Kidney tubule cell (primary cell): ENCODE data around the gene SNAP25.

Experiments
- DNase-seq: peaks from one replicate; pipeline ENCODE4 v3.0.0-alpha.2; 2018; ENCODE audit warnings: low spot score

SNAP25 gene

GRCh38 chr20:10263385-10264165 is 44.9 kb downstream of the SNAP25 start:
- DNase-seq, result no peak

GRCh38 chr20:10264166-10264558 is 45.5 kb downstream of the SNAP25 start:
- DNase-seq, result no peak

GRCh38 chr20:10268636-10269035 is 50.0 kb downstream of the SNAP25 start:
- DNase-seq, result no peak

- no peak for DNase-seq
Measured at GRCh38 chr20:10270630-10271029, 52.0 kb downstream of the SNAP25 start.

GRCh38 chr20:10271494-10272219 is 53.0 kb downstream of the SNAP25 start:
- DNase-seq, result no peak

- no peak for DNase-seq
Measured at GRCh38 chr20:10276878-10277580, 58.4 kb downstream of the SNAP25 start.

- DNase-seq, result no peak
Measured at GRCh38 chr20:10277616-10278015, 59.0 kb downstream of the SNAP25 start.

GRCh38 chr20:10278412-10278811 is 59.8 kb downstream of the SNAP25 start:
- no peak for DNase-seq

- DNase-seq, result no peak
Measured at GRCh38 chr20:10280018-10280908, 61.6 kb downstream of the SNAP25 start.

- DNase-seq, result no peak
Measured at GRCh38 chr20:10281911-10282310, 63.3 kb downstream of the SNAP25 start.

GRCh38 chr20:10282979-10283456 is 64.4 kb downstream of the SNAP25 start:
- no peak for DNase-seq

GRCh38 chr20:10286356-10286755 is 67.7 kb downstream of the SNAP25 start:
- no peak for DNase-seq

- no peak for DNase-seq
Measured at GRCh38 chr20:10288421-10288820, 69.8 kb downstream of the SNAP25 start.

- no peak for DNase-seq
Measured at GRCh38 chr20:10288954-10289646, 70.5 kb downstream of the SNAP25 start.

- DNase-seq, result no peak
Measured at GRCh38 chr20:10291568-10292248, 73.1 kb downstream of the SNAP25 start.

- no peak for DNase-seq
Measured at GRCh38 chr20:10297223-10297622, 78.6 kb downstream of the SNAP25 start.

GRCh38 chr20:10297684-10298240 is 79.1 kb downstream of the SNAP25 start:
- peak; percentile 9 for DNase-seq

- no peak for DNase-seq
Measured at GRCh38 chr20:10300582-10301446, 82.2 kb downstream of the SNAP25 start.

- no peak for DNase-seq
Measured at GRCh38 chr20:10303852-10304251, 85.2 kb downstream of the SNAP25 start.
